Endothelial cell of umbilical vein (primary cell): Measurements from ENCODE around the gene ASTN1. TPM values are rescaled to one million over a fixed set of nuclear protein-coding genes. Genes with fewer than 3 reads are reported as not detected.

Experiments used
- BruUV-seq: library from RNA; stranded (reverse); fragments of 400-500 nt; replicated peaks from 2 replicates; lab custom pipeline; 2021; lab: Mats Ljungman, UMichigan
- CTCF ChIA-PET: fragments of 300-600, 350-600 bp; sonication (Branson Sonifier 250); formaldehyde crosslinking; loops from one replicate; lab custom pipeline; 2021; ENCODE audit warnings: antibody characterized with exemption, inconsistent platforms; lab: Charles Lee
- POLR2A ChIA-PET: fragments of 300-600, 350-600 bp; sonication (Branson Sonifier 250); formaldehyde crosslinking; loops from one replicate; lab custom pipeline; 2021; ENCODE audit warnings: antibody characterized with exemption, inconsistent platforms; lab: Charles Lee
- DNase-seq: peaks from one replicate; pipeline ENCODE4 v3.0.0-alpha.2; 2011; ENCODE audit warnings: low read depth, low spot score
- FAIRE-seq: peaks from 2 replicates; lab custom pipeline; 2011; peaks lifted over from hg19 to GRCh38; lab: Jason Lieb, UNC
- H2AFZ ChIP-seq: 2 replicates; pipeline ENCODE4 v1.6.0; 2012; ENCODE audit warnings: low read depth, low read length, control low read depth, inconsistent platforms
- H3K27ac ChIP-seq: 2 replicates; pipeline ENCODE4 v1.5.1; 2011; ENCODE audit warnings: low read depth, mild to moderate bottlenecking, control low read depth, low read length, moderate library complexity; ENCODE audit not compliant: insufficient read depth
- H3K27me3 ChIP-seq, 2 experiments: 2 replicates each; pipeline versions ENCODE4 v1.6.0 to v1.6.1; 2011; ENCODE audit warnings: low read length in 2 of 2, mixed read lengths in 1 of 2; ENCODE audit not compliant: control insufficient read depth in 2 of 2, insufficient read depth in 2 of 2
- H3K36me3 ChIP-seq, 2 experiments: 2 replicates in 1 of 2; 3 replicates in 1 of 2; pipeline ENCODE4 v1.5.1; 2011; ENCODE audit warnings: low read length in 2 of 2, mild to moderate bottlenecking in 1 of 2, moderate library complexity in 1 of 2; ENCODE audit not compliant: control insufficient read depth in 2 of 2, insufficient read depth in 2 of 2; ENCODE audit errors: extremely low read depth in 1 of 2
- H3K4me1 ChIP-seq: 3 replicates; pipeline ENCODE4 v1.5.1; 2011; ENCODE audit warnings: mild to moderate bottlenecking, low read length; ENCODE audit not compliant: control insufficient read depth, insufficient read depth; ENCODE audit errors: extremely low read depth
- H3K4me2 ChIP-seq: 2 replicates; pipeline ENCODE4 v1.6.1; 2011; ENCODE audit warnings: low read length, control low read depth, mixed read lengths; ENCODE audit not compliant: insufficient read depth
- H3K4me3 ChIP-seq, 3 experiments: fragments of 200-600 bp in 1 of 3; sonication (generic), shearing (Covaris generic) in 1 of 3; replicated peaks in 1 of 3; 2 replicates each; pipeline ENCODE4 v1.5.1; 2011 to 2016; ENCODE audit warnings: control low read depth in 3 of 3, low read length in 3 of 3, mild to moderate bottlenecking in 2 of 3, inconsistent platforms in 1 of 3, low read depth in 1 of 3, moderate library complexity in 1 of 3; ENCODE audit not compliant: insufficient read depth in 1 of 3
- H3K79me2 ChIP-seq: 2 replicates; pipeline ENCODE4 v1.6.0; 2012; ENCODE audit warnings: low read length, inconsistent platforms; ENCODE audit not compliant: control insufficient read depth, insufficient read depth
- H3K9ac ChIP-seq: replicated peaks from 2 replicates; pipeline ENCODE3; 2011; ENCODE audit warnings: low read length, control low read depth; ENCODE audit not compliant: insufficient read depth; ENCODE audit errors: extremely low read depth
- H3K9me1 ChIP-seq: replicated peaks from 3 replicates; pipeline ENCODE4 v1.6.0; 2011; ENCODE audit warnings: mild to moderate bottlenecking, low read length; ENCODE audit not compliant: control insufficient read depth, insufficient read depth; ENCODE audit errors: extremely low read depth
- H3K9me3 ChIP-seq: replicated peaks from 2 replicates; pipeline ENCODE4 v1.5.1; 2012; ENCODE audit warnings: low read length, inconsistent platforms; ENCODE audit not compliant: control insufficient read depth, insufficient read depth
- H4K20me1 ChIP-seq: replicated peaks from 2 replicates; pipeline ENCODE3; 2011; ENCODE audit warnings: mild to moderate bottlenecking, low read length; ENCODE audit not compliant: control insufficient read depth, insufficient read depth; ENCODE audit errors: extremely low read depth
- GATA2 ChIP-seq: IDR thresholded peaks from 2 replicates; pipeline ENCODE4 v1.7.0; 2011; ENCODE audit warnings: low read depth, mild to moderate bottlenecking, moderate library complexity, mixed read lengths, low read length; ENCODE audit not compliant: insufficient read length, insufficient read depth
- dilution Hi-C: fragments of 300-500 bp; cut with MboI; formaldehyde crosslinking; loops from one replicate; pipeline ENCODE4 v1.15.0; 2019; ENCODE audit warnings: low sequenced_read_pairs; ENCODE audit not compliant: extremely low pct_ligation_motif_present
- intact Hi-C: fragments of 100-400 bp; cut with micrococcal nuclease; formaldehyde crosslinking; loops from one replicate; pipeline ENCODE4 v1.10.0; 2022
- polyA plus RNA-seq, 4 experiments: library from polyadenylated mRNA; depleted of rRNA in 3 of 4; stranded (reverse) in 3 of 4; unstranded in 1 of 4; fragments of >200 nt; gene quantifications; 2 replicates each; pipeline versions ENCODE4 v1.2.1 to v1.2.3, GENCODE V29; 2011 to 2012; ENCODE audit warnings: missing spikeins in 1 of 4
- total RNA-seq: library from RNA; stranded (reverse); gene quantifications from 2 replicates; pipeline ENCODE4 v1.2.3, GENCODE V29; 2021
- TF ChIP-seq, protein P1 (sequence below), 2 donors: IDR thresholded peaks; 1 replicate in 1 of 2; 2 replicates in 1 of 2; pipeline ENCODE4 v1.5.1; 2011; ENCODE audit warnings: low read length in 2 of 2, mild to moderate bottlenecking in 2 of 2, moderate library complexity in 2 of 2, control low read depth in 1 of 2, inconsistent platforms in 1 of 2, low read depth in 1 of 2; ENCODE audit not compliant: insufficient read depth in 1 of 2; ENCODE audit errors: extremely low read depth in 1 of 2

ASTN1 gene
- total and polyA plus RNA-seq, 2 donors (not counting 3 experiments of a cell fraction or from before 2014, with no cell fraction given) = 0.04 TPM; not detected in 1

DNA sequence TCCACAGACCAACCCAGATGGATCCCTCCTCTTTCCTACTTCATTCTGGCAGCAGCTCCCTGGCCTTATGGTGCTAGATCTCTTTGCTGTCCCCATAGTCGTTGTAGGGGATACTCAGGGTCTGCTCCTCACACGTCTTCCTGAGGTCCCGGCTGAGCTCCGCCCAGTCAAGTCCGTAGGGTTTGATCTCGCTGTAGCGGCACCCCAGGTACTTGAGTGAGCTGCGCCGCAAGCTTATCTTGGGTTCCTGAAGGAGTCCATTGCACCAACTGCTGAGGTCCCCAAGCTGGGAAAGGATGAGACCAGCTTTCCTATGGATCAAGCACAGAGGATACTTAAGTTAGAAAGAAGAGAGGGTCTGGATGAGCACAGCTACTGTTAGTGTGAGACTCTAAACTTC lies 300.3 kb downstream of the ASTN1 start:
- no peaks in the 10 kb centered on the region for H3K9me1 ChIP-seq
- dilution Hi-C loops (no loop called here), intact Hi-C loops (no loop called here)
- FAIRE-seq (no peak), DNase-seq (no peak)
- no peaks in the 10 kb centered on the region for H4K20me1 ChIP-seq
- ChIA-PET CTCF (no interaction called here), POLR2A (no interaction called here)
- TF ChIP-seq, protein P1, sequence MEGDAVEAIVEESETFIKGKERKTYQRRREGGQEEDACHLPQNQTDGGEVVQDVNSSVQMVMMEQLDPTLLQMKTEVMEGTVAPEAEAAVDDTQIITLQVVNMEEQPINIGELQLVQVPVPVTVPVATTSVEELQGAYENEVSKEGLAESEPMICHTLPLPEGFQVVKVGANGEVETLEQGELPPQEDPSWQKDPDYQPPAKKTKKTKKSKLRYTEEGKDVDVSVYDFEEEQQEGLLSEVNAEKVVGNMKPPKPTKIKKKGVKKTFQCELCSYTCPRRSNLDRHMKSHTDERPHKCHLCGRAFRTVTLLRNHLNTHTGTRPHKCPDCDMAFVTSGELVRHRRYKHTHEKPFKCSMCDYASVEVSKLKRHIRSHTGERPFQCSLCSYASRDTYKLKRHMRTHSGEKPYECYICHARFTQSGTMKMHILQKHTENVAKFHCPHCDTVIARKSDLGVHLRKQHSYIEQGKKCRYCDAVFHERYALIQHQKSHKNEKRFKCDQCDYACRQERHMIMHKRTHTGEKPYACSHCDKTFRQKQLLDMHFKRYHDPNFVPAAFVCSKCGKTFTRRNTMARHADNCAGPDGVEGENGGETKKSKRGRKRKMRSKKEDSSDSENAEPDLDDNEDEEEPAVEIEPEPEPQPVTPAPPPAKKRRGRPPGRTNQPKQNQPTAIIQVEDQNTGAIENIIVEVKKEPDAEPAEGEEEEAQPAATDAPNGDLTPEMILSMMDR (IDR thresholded peaks at IDR 0.05; ENCODE audit: extremely low read depth in 1 of 2, insufficient read depth in 1 of 2, low read depth in 1 of 2, low read length in 2 of 2) = no peak
- H3K36me3 ChIP-seq = no peaks in the 10 kb centered on the region
- H3K9ac ChIP-seq = no peak overlapping the region
- no peaks in the 10 kb centered on the region for H3K79me2 ChIP-seq
- H3K4me2 ChIP-seq = no peak overlapping the region
- no peak overlapping the region for H3K27ac ChIP-seq
- H3K4me3 ChIP-seq = no peak overlapping the region
- no peaks in the 10 kb centered on the region for H3K27me3 ChIP-seq
- BruUV-seq = no TSS peak
- peaks cover 2% of the 10 kb centered on the region for H3K9me3 ChIP-seq
- H3K4me1 ChIP-seq = no peaks in the 10 kb centered on the region
- no peak overlapping the region for H2AFZ ChIP-seq

DNA sequence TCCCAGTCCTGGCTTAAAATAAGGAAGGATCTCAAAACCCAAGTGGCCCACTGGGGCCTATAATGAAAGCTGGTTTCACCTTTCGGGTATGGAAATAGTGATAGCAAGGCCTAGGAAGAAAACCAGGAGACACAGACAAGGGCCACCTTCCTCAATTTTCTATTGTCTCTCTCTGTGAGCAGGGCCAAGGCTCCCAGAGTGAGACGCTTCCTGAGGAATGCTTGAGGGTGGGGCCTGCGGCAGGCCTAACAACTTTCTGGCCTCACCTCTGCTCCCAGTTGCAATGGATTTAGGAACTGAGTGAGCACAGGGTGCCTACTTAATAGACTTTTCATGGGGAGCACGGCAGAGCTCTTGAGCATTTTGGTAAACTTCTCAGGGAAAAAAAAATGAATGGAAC lies 300.9 kb downstream of the ASTN1 start:
- no peak overlapping the region for H3K4me3 ChIP-seq
- H2AFZ ChIP-seq = no peak overlapping the region
- no peaks in the 10 kb centered on the region for H3K79me2 ChIP-seq
- H3K27ac ChIP-seq = no peak overlapping the region
- H3K9ac ChIP-seq = no peak overlapping the region
- H3K4me1 ChIP-seq = no peaks in the 10 kb centered on the region
- H3K4me2 ChIP-seq = no peak overlapping the region
- H3K9me3 ChIP-seq = peaks cover 2% of the 10 kb centered on the region
- FAIRE-seq (no peak), DNase-seq (no peak)
- intact Hi-C loops (no loop called here), dilution Hi-C loops (no loop called here)
- no peak for TF ChIP-seq GATA2
- POLR2A ChIA-PET = no interaction called here
- H3K36me3 ChIP-seq = no peaks in the 10 kb centered on the region
- H4K20me1 ChIP-seq = no peaks in the 10 kb centered on the region
- no peaks in the 10 kb centered on the region for H3K27me3 ChIP-seq
- H3K9me1 ChIP-seq = no peaks in the 10 kb centered on the region
- BruUV-seq = no TSS peak
- CTCF ChIA-PET = no interaction called here
